Right kidney (tissue), 1 donor: ENCODE results near the gene ERV3-1.
"Not testable (repeated sequence)": the region's sequence is repeated elsewhere in the genome, so short reads cannot be mapped to it uniquely, and the experiment has no call there.

ENCODE experiments used
- DNase-seq: peaks from one replicate; pipeline ENCODE4 v3.0.0-alpha.2; 2016

The ERV3-1 gene

GRCh38 chr7:65002972-65003585, 3.4 kb downstream of the ERV3-1 start:
- no peak for DNase-seq

- DNase-seq = no peak
Observed at GRCh38 chr7:65001291-65001814, 5.1 kb downstream of the ERV3-1 start.

DNA sequence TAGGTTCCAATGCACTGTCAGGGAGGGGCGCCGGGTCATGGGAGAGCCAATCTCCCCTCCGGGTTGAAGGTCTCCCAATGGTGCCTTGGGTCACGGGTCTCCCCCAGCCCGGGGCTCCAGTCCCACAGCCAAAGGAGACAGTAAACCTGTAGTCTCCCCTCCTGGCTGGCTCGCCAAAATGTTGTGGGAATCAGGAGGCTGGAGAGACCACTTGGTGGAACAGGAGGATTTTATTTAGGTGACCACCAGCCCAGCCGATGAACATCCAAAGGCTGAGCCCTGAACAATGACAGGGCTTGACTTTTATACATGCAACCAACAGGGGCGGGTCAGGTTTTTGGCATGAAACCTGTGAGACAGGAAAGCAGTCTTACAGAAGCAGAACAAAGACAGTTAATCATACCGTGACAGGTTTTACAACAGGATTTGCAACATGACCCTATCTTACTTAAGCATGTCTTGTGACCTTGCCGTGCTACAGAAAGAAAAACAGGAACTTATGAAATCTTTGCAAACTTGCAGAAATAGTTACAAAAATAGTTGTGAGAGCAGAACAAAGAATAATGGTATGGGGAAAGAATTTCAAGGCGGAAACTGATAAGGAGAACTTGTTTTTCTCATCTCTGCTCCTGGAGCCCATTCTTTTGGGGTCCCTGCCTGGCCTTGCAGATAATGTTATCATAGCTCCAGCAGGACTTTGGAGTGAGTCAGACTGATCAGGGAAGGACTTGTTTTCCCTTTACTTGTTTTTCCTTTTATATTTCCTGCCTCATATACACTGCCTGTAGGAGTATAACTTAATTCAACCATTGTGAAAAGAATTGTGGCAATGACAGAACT, 7.1 kb downstream of the ERV3-1 start:
- DNase-seq = no peak

GRCh38 chr7:64998865-64999164, 7.7 kb downstream of the ERV3-1 start:
- no peak for DNase-seq

DNA sequence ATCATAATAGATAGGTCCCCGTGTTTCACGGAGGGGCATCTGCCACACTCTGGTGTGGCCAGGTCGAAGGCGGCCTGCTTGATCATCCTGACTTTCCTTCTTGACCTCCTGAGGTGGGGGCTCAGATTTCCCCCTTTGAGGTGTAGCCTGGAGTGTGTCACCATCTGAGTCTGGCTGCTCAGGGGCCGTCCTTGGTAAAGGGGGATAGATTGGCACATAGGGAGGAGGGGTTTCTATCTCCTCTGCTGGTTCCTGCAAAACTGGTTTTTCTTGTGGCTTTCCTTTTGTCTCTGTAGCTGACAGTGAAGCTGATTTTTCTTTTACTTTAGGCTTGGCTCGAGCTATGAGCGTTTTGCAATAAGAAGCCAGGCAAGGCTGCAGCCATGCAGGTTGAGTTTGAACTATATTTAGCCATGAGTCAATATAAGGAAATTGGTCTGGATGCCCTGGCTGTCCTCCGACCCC, 8.5 kb downstream of the ERV3-1 start:
- no peak for DNase-seq

DNA sequence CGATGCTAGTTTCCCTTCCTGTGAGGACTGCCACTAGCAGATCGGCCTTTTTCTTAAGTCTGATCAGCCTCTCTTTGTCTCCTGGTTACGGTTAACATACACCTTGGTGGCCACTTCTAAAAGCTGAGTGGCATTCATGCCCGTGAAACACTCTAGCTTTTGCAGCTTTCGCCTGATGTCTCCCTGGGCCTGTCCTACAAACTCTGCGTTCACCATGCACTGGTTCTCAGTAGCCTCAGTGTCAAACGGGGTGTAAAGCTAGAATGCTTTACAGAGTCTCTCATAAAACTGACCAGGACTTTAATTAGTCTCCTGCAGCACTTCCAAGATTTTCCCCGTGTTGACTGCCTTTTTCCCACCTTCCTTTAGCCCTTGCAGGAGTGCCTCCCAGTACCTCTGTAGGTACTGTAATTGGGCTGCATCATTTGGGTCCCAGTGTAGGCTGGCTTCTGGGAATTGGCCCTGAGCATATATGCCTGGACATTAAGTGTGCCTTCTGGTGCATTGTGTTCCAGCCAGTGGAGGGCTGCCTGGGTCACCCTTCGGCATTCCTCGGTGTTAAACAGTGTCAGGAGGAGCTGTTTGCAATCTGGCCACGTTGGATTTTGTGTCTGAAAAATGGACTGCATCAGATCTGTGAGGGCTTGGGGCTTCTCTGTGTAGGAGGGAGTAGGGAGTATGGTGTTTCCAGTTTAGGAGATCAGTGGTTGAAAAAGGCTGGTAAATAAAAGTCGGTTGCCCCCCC, 9.2 kb downstream of the ERV3-1 start:
- DNase-seq = no peak

DNA sequence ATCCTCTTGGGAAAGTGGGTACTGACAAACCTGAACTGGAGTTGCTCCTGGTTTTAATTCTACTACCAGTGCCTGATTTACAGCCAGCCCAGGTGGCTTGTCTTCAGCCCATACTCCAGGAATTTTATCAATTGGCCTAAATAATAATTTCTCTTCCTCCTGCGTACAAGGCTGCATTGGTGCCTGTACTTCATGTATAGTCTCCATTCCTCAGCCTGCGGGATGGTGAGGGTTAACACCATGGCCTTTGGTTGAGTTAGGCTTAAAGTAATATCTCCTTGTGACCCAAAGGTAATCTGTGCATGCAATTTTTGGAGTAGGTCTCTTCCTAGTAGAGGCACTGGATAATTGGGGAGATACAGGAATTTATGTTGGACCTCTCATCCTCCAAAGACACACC, 10.2 kb downstream of the ERV3-1 start:
- DNase-seq = no peak

DNA sequence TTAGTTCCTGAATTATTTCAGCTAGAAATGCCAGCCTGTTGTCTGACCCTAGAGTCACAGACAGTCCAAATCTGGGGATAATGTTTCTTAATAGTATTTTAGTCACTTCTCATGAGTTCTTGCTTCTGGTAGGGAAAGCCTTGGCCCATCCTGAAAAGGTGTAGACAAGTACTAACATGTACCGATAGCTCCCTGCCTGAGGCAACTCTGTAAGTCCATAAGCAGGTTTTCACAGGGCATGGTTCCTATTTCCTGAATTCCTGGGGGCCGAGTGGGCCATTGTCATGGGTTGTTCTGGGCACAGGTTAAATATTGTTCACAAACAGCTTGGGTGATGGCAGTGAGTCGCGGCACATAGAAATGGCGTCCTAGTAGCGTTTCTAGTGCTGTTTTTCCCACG, 12.6 kb downstream of the ERV3-1 start:
- DNase-seq = no peak

GRCh38 chr7:64992971-64993370, 13.5 kb downstream of the ERV3-1 start:
- no peak for DNase-seq

- DNase-seq = no peak
Observed at GRCh38 chr7:64990936-64991335, 15.6 kb downstream of the ERV3-1 start, which contains the start of gene ZNF117. Gene ZNF117 (minus strand): TSS chr7:64991036.

DNA sequence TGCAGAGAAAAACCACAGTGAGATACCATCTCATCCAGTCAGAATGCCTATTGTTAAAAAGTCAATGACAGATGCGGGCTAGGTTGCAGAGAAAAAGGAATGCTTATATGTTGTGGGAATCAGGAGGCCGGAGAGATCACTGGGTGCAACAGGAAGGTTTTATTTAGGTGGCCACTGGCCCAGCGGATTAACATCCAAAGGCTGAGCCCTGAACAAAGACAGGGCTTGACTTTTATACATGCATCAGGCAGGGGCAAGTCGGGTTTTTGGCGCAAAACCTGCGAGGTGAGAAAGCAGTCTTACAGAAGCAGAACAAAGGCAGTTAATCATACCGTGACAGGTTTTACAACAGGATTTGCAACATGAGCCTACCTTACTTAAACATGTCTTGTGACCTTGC, 16.3 kb downstream of the ERV3-1 start:
- no peak for DNase-seq

DNA sequence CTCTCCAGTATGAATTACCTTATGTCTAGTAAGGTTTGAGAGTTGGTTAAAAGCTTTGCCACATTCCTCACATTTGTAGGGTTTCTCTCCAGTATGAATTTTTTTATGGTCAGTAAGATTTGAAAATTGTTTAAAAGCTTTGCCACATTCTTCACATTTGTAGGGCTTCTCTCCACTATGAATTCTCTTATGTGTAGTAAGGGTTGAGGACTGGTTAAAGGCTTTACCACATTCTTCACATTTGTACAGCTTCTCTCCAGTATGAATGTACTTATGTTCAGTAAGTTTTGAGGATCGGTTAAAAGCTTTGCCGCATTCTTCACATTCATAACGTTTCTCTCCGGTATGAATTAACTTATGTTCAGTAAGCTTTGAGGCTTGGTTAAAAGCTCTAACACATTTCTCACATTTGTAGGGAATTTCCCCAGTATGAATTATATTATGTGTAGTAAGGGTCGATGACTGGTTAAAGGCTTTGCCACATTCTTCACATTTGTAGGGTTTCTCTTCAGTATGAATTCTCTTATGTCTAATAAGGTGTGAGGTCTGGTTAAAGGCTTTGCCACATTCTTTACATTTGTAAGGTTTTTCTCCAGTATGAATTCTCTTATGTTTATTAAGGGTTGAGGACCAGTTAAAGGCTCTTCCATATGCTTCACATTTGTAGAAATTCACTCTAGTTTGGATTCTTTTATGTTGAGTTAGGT, 27.8 kb downstream of the ERV3-1 start:
- DNase-seq = no peak

DNA sequence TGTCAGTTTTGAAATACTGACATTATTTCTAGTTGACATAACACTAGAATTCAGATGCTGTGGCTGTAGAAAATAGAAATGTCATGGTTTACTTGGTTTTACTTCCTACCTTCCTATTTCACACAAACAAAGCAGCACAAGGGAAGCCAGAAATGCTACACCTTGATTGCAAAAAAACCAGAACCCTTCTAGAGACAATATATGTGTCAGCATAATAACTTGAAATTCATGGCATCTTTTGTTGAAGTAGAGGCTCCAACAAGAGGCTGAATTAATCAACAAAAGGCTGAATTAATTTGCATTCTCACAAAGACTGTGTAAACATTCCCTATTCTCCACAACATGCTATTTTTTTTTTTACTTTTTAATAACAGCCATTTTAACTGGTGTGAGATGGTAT, 40.9 kb downstream of the ERV3-1 start:
- DNase-seq = no peak

DNA sequence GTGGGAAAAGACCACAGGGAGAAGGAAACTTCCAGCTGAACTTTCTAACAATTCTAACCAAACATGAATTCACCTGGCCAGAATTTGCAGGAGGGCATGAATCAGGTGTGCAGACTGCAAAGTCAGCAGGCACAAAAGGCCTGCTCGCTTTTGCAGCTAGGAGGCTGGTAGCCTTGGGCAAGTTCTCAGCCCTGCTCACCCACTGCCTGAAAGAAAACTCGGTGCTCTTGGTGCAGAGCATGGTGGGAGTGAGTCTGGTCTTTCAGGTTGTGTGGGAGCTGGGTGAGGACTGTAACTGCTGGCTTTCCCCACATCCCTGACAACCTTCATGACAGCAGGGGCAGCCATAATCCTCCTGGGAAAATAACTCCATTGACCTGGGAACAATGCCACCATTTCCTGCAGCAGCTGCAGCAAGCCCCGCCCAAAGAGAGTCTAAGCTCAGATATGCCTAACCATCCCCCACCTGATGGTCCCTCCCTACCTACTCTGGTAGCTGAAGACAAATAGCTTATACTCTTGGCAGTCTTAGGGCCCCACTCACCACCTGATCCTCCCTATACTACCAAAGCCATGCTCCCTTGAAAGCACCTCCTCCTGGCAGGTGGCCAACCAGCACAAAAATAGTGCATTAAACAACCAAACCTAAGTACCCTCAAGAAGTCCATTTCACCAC, 47.3 kb downstream of the ERV3-1 start:
- no peak for DNase-seq

DNA sequence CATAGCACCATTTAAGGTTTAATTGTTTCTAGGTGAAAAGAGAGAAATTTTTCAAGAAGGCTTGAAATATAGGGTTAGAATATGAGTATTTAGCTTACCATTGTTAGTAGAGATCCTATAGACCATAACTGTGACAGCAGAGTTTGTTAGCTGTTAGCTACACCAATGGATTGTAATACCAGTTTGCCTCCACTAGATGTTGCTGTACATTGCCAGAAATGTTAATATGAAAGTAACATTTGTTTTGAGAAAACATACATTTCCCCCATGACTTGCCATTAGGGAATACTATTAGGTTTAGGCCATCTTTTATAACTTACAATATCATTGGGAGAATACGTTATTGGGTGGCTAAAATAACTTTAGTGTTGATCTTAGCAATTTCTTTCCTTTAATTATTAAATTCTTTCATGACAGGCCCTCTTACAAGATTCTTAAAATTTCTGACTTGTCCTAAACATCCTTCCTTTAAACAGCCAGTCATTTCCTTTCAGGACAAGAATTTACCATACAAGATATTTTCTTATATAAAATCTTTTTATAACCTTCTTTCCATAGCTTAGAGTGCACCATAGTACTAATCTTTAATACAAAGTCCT, 55.1 kb downstream of the ERV3-1 start:
- DNase-seq = no peak

- DNase-seq = not testable (repeated sequence)
Observed at GRCh38 chr7:64950673-64951072, 55.8 kb downstream of the ERV3-1 start.

DNA sequence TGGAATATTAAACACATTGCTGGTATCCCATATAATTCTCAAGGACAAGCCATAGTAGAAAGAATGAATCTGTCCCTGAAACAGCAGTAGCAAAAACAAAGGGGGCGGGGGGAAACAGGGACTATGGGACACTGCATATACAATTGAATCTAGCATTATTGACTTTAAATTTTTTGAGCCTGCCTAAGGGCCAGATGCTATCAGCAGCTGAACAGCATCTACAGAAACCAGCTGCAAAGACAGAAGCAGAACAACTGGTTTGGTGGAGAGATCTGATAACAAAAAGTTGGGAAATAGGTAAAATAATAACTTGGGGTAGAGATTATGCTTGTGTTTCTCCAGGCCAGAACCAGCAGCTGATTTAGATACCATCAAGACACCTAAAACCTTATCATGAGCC, 57.7 kb downstream of the ERV3-1 start:
- not testable (repeated sequence) for DNase-seq

GRCh38 chr7:64947252-64948000, 59.1 kb downstream of the ERV3-1 start:
- peak; percentile 55 for DNase-seq

DNA sequence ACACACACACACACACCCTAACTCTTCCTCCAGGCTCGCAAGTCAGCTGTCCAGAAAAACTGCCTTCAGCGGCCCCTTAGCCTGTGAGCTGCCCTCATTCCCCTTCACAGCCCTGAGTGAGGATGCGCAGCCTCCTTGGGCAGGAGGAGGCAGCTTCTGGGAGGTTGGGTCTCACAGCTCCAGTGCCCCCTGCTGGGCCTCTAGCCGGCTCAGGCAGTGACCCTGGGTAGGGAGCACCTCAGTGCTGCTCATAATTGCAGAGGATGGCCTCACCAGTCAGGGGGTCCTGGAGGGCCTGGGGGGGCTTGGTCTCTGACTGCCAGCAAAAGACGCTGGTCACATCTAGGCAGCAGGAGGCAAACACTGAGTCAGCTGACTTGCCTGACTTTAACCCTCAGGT, 59.7 kb downstream of the ERV3-1 start:
- DNase-seq = peak; percentile 15

GRCh38 chr7:64945503-64946175, 60.8 kb downstream of the ERV3-1 start:
- DNase-seq = no peak
